H9 (cell line): ENCODE measurements around the gene GPX5. TPM values are rescaled to one million over a fixed set of nuclear protein-coding genes. Genes with fewer than 3 reads are reported as not detected.
A peak's percentile ranks its signal among the peaks of the same experiment; 100 is the strongest.

Experiments used
- DNase-seq: peaks from one replicate; pipeline ENCODE4 v3.0.0-alpha.2; 2017
- H2AFZ ChIP-seq: one replicate; pipeline ENCODE4 v1.6.1; 2013; ENCODE audit warnings: mild to moderate bottlenecking, low read length, control low read depth, moderate library complexity
- H2AK5ac ChIP-seq: 2 replicates; pipeline ENCODE4 v1.6.1; 2013; ENCODE audit warnings: low read length, control low read depth, mixed read lengths; ENCODE audit not compliant: insufficient read length
- H2BK120ac ChIP-seq: one replicate; pipeline ENCODE4 v1.6.1; 2013; ENCODE audit warnings: low read depth, mild to moderate bottlenecking, low read length, control low read depth, inconsistent platforms; ENCODE audit not compliant: poor library complexity, severe bottlenecking
- H2BK12ac ChIP-seq: 2 replicates; pipeline ENCODE4 v1.6.1; 2013; ENCODE audit warnings: low read length, control low read depth, mixed read lengths, low read depth; ENCODE audit not compliant: insufficient read length
- H2BK15ac ChIP-seq: 2 replicates; pipeline ENCODE4 v1.6.1; 2013; ENCODE audit warnings: low read depth, low read length, control low read depth
- H2BK20ac ChIP-seq: one replicate; pipeline ENCODE4 v1.6.1; 2013; ENCODE audit warnings: low read depth, mild to moderate bottlenecking, low read length, control low read depth, inconsistent platforms; ENCODE audit not compliant: poor library complexity, severe bottlenecking
- H2BK5ac ChIP-seq: 2 replicates; pipeline ENCODE4 v1.6.1; 2013; ENCODE audit warnings: low read length, control low read depth, mixed read lengths; ENCODE audit not compliant: insufficient read length
- H3K14ac ChIP-seq: 2 replicates; pipeline ENCODE4 v1.6.1; 2013; ENCODE audit warnings: low read length, control low read depth; ENCODE audit not compliant: insufficient read depth
- H3K18ac ChIP-seq: 2 replicates; pipeline ENCODE4 v1.6.1; 2013; ENCODE audit warnings: low read depth, mild to moderate bottlenecking, mixed read lengths, low read length, control low read depth; ENCODE audit not compliant: insufficient read length
- H3K23ac ChIP-seq: 2 replicates; pipeline ENCODE4 v1.6.1; 2013; ENCODE audit warnings: low read length, control low read depth, mixed read lengths, low read depth; ENCODE audit not compliant: insufficient read length
- H3K23me2 ChIP-seq: 2 replicates; pipeline ENCODE4 v1.6.1; 2013; ENCODE audit warnings: low read depth, mild to moderate bottlenecking, mixed read lengths, low read length, control low read depth; ENCODE audit not compliant: insufficient read length, poor library complexity, severe bottlenecking
- H3K27ac ChIP-seq: 2 replicates; pipeline ENCODE4 v1.5.1; 2013; ENCODE audit warnings: low read length, control low read depth, mixed read lengths, low read depth; ENCODE audit not compliant: insufficient read length
- H3K27me3 ChIP-seq: 2 replicates; pipeline ENCODE4 v1.6.1; 2013; ENCODE audit warnings: low read length, control low read depth, inconsistent platforms; ENCODE audit not compliant: insufficient read depth
- H3K4ac ChIP-seq: 2 replicates; pipeline ENCODE4 v1.6.1; 2013; ENCODE audit warnings: low read depth, mild to moderate bottlenecking, control low read depth, inconsistent platforms, low read length, moderate library complexity
- H3K4me1 ChIP-seq: 2 replicates; pipeline ENCODE4 v1.6.1; 2013; ENCODE audit warnings: low read length, control low read depth, inconsistent platforms; ENCODE audit not compliant: insufficient read depth
- H3K4me2 ChIP-seq: 2 replicates; pipeline ENCODE4 v1.6.1; 2013; ENCODE audit warnings: low read length, control low read depth, mixed read lengths; ENCODE audit not compliant: insufficient read length, insufficient read depth
- H3K56ac ChIP-seq: 2 replicates; pipeline ENCODE4 v1.6.1; 2013; ENCODE audit warnings: low read depth, mild to moderate bottlenecking, mixed read lengths, low read length, control low read depth; ENCODE audit not compliant: insufficient read length
- H3K79me1 ChIP-seq: 2 replicates; pipeline ENCODE4 v1.6.1; 2013; ENCODE audit warnings: low read depth, mild to moderate bottlenecking, moderate library complexity, low read length, control low read depth, inconsistent platforms; ENCODE audit not compliant: insufficient read depth, poor library complexity, severe bottlenecking
- H3K79me2 ChIP-seq: 2 replicates; pipeline ENCODE4 v1.6.1; 2013; ENCODE audit warnings: low read length, control low read depth, inconsistent platforms; ENCODE audit not compliant: insufficient read depth
- H3K9ac ChIP-seq: 2 replicates; pipeline ENCODE4 v1.6.1; 2013; ENCODE audit warnings: low read length, control low read depth, mixed read lengths; ENCODE audit not compliant: insufficient read length; ENCODE audit errors: extremely low read depth
- H3K9me3 ChIP-seq: one replicate; pipeline ENCODE4 v1.6.1; 2013; ENCODE audit warnings: low read depth, low read length, inconsistent platforms; ENCODE audit not compliant: control insufficient read depth
- H3T11ph ChIP-seq: one replicate; pipeline ENCODE4 v1.6.1; 2013; ENCODE audit warnings: mild to moderate bottlenecking, low read length, control low read depth, inconsistent platforms
- H4K20me1 ChIP-seq: one replicate; pipeline ENCODE4 v1.6.1; 2013; ENCODE audit not compliant: control insufficient read depth, insufficient read length, insufficient read depth
- H4K5ac ChIP-seq: 2 replicates; pipeline ENCODE4 v1.6.1; 2013; ENCODE audit warnings: low read depth, mild to moderate bottlenecking, mixed read lengths, low read length, control low read depth; ENCODE audit not compliant: insufficient read length
- H4K8ac ChIP-seq: replicated peaks from 2 replicates; pipeline ENCODE4 v1.6.1; 2013; ENCODE audit warnings: low read length, control low read depth, mixed read lengths, low read depth; ENCODE audit not compliant: insufficient read length
- H4K91ac ChIP-seq: 2 replicates; pipeline ENCODE4 v1.6.1; 2013; ENCODE audit warnings: low read depth, mild to moderate bottlenecking, moderate library complexity, mixed read lengths, low read length, control low read depth; ENCODE audit not compliant: insufficient read length
- H3K27ac Mint-ChIP-seq, 3 experiments: 2 replicates in 2 of 3; 3 replicates in 1 of 3; pipeline ENCODE4 v1.8.0; 2020 to 2021; ENCODE audit warnings: mixed read lengths in 3 of 3, mild to moderate bottlenecking in 1 of 3, moderate library complexity in 1 of 3
- H3K27me3 Mint-ChIP-seq: 2 replicates; pipeline ENCODE4 v1.8.0; 2021; ENCODE audit warnings: low read depth, mild to moderate bottlenecking, moderate library complexity, mixed read lengths
- H3K36me3 Mint-ChIP-seq, 3 experiments: 2 replicates in 2 of 3; 3 replicates in 1 of 3; pipeline ENCODE4 v1.8.0; 2020 to 2021; ENCODE audit warnings: low read depth in 3 of 3, mixed read lengths in 3 of 3; ENCODE audit not compliant: insufficient read depth in 1 of 3
- H3K4me1 Mint-ChIP-seq, 2 experiments: 2 replicates each; pipeline ENCODE4 v1.8.0; 2020; ENCODE audit warnings: mixed read lengths in 2 of 2
- H3K4me3 Mint-ChIP-seq, 2 experiments: 2 replicates in 1 of 2; 3 replicates in 1 of 2; pipeline ENCODE4 v1.8.0; 2020 to 2021; ENCODE audit warnings: mild to moderate bottlenecking in 2 of 2, mixed read lengths in 2 of 2, moderate library complexity in 1 of 2
- H3K9me3 Mint-ChIP-seq, 2 experiments: 2 replicates in 1 of 2; 3 replicates in 1 of 2; pipeline ENCODE4 v1.8.0; 2020; ENCODE audit warnings: mild to moderate bottlenecking in 2 of 2, mixed read lengths in 2 of 2, moderate library complexity in 1 of 2
- WGBS: extraction: QIAGEN DNeasy Blood & Tissue Kit; methylation state at CpG from one replicate; pipeline ENCODE4 v1.1.7; 2013; ENCODE audit warnings: missing lambda C conversion rate, low lambda C conversion rate, mixed read lengths; ENCODE audit not compliant: insufficient read length; ENCODE audit errors: extremely low coverage; 5-methylcytosine and 5-hydroxymethylcytosine counted together
- total RNA-seq: library from RNA; stranded (reverse); gene quantifications from 2 replicates; pipeline ENCODE4 v1.2.1, GENCODE V29; 2021
- TF ChIP-seq, protein P1 (sequence below): fragments of 200-600 bp; sonication (generic); conservative IDR thresholded peaks from 3 replicates; pipeline ENCODE4 v1.8.0; 2021; ENCODE audit warnings: antibody characterized with exemption, mild to moderate bottlenecking

Gene GPX5
- total RNA-seq, 1 experiment from 2014 or later, result not detected

DNA sequence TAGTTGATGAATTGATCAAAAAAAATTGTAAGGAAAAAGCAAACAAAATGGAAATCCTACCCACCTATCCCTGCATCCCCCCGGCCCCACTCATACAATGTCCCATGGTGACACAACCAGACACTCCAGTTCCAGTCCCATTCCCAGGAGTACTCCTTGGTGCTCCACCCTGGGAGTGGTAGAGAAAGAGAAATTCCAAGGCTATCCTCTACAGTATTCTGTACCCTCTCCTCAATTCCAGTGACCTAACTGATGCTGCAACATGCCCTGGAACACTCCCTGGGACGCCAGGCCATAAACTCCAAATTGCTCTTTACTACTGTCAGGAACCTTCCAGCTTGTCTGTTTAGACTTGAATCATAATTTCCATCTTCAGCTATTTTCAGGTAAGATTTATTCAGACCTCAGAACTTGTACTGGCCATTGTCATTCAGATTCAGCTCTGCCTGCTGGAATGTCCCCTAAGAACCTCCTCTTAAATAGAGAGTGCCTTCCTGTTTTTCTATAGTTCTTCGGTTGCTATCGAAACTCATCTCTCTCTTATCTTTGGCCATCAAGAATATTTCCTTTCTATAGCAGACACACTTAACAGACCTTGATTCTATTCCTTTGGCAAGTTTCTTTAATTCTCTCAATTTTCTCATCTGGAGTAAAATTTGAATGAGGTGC lies 18.7 kb upstream of the GPX5 start:
- Histone ChIP-seq H3K14ac (no peak overlapping the region), H3K56ac (no peak overlapping the region), H4K91ac (no peak overlapping the region), H3K9ac (no peak overlapping the region), H4K20me1 (no peaks in the 10 kb centered on the region), H3K79me2 (no peaks in the 10 kb centered on the region), H2AFZ (no peak overlapping the region), H3K4me1 (peaks cover 10% of the 10 kb centered on the region; the same call in 1 of the 2 replicates), H3K4ac (no peak overlapping the region), H2BK120ac (no peak overlapping the region), H2AK5ac (no peak overlapping the region), H2BK15ac (no peak overlapping the region), H3T11ph (no peak overlapping the region), H3K27ac (no peak overlapping the region), H3K27me3 (no peaks in the 10 kb centered on the region), H4K8ac (no peak overlapping the region), H2BK20ac (no peak overlapping the region), H3K4me2 (peak overlapping the region; percentile 2), H3K23me2 (no peaks in the 10 kb centered on the region), H3K79me1 (no peaks in the 10 kb centered on the region), H3K18ac (no peak overlapping the region), H4K5ac (no peak overlapping the region), H3K23ac (no peak overlapping the region), H3K9me3 (no peaks in the 10 kb centered on the region), H2BK5ac (no peak overlapping the region), H2BK12ac (no peak overlapping the region)
- no CpG with 5 or more reads among the region's 4 CpGs for WGBS
- Mint-ChIP-seq H3K9me3 (peaks cover 3 to 6% of the 10 kb centered on the region in 2 experiments; a peak in 2 of 5 replicates), H3K27ac (peak overlapping the region in 2 of 3 experiments; percentile 1 to 40; a peak in 2 of 7 replicates), H3K4me3 (no peak overlapping the region; a peak in 1 of 5 replicates), H3K4me1 (peaks cover 20 to 35% of the 10 kb centered on the region in 2 experiments), H3K36me3 (peaks cover 0 to under 1% (median 0%) of the 10 kb centered on the region in 3 experiments; a peak in 2 of 7 replicates), H3K27me3 (no peaks in the 10 kb centered on the region; the same call in 1 of the 2 replicates)
- DNase-seq, result no peak
- TF ChIP-seq, protein P1, sequence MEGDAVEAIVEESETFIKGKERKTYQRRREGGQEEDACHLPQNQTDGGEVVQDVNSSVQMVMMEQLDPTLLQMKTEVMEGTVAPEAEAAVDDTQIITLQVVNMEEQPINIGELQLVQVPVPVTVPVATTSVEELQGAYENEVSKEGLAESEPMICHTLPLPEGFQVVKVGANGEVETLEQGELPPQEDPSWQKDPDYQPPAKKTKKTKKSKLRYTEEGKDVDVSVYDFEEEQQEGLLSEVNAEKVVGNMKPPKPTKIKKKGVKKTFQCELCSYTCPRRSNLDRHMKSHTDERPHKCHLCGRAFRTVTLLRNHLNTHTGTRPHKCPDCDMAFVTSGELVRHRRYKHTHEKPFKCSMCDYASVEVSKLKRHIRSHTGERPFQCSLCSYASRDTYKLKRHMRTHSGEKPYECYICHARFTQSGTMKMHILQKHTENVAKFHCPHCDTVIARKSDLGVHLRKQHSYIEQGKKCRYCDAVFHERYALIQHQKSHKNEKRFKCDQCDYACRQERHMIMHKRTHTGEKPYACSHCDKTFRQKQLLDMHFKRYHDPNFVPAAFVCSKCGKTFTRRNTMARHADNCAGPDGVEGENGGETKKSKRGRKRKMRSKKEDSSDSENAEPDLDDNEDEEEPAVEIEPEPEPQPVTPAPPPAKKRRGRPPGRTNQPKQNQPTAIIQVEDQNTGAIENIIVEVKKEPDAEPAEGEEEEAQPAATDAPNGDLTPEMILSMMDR, result no peak
